ENCODE results near the gene ELFN1.

ELFN1 gene

GRCh38 chr7:1754345-1754908, 84.3 kb downstream of the ELFN1 start:
- Histone ChIP-seq H4K20me1 (ENCODE audit: insufficient read depth, low read length) (no peaks in the 10 kb centered on the region; the same call in 1 of the 2 replicates), H3K4me1 (ENCODE audit: insufficient read depth, low read length) (no peaks in the 10 kb centered on the region), H2AFZ (ENCODE audit: low read depth, low read length) (no peak overlapping the region), H3K9ac (ENCODE audit: low read depth, low read length) (no peak overlapping the region), H3K27me3 (ENCODE audit: insufficient read depth, low read length, poor library complexity) (no peaks in the 10 kb centered on the region), H3K27ac (ENCODE audit: low read length) (no peak overlapping the region), H3K4me3 (ENCODE audit: low read depth in 1 of 2, low read length in 2 of 2) (no peak overlapping the region), H3K36me3 (ENCODE audit: insufficient read depth, low read length) (no peaks in the 10 kb centered on the region), H3K79me2 (ENCODE audit: insufficient read depth, low read length) (no peaks in the 10 kb centered on the region), H3K9me3 (ENCODE audit: insufficient read depth, low read length, severe bottlenecking) (no peaks in the 10 kb centered on the region), H3K4me2 (ENCODE audit: insufficient read depth, low read length) (no peak overlapping the region)
- no peak for ATAC-seq (ENCODE audit: insufficient read depth, low read depth)
- TF ChIP-seq EZH2 (IDR thresholded peaks at IDR 0.05; ENCODE audit: borderline replicate concordance, low read depth, low read length, severe bottlenecking) (no peak), CTCF (IDR thresholded peaks at IDR 0.05; ENCODE audit: borderline replicate concordance, extremely low read depth, low read length, poor library complexity, severe bottlenecking) (no peak)
- DNase-seq: no peak

- no peaks in the 10 kb centered on the region for H3K36me3 ChIP-seq (ENCODE audit: insufficient read depth, low read length)
- H3K9ac ChIP-seq (ENCODE audit: low read depth, low read length): no peak overlapping the region
- no peak for TF ChIP-seq CTCF (IDR thresholded peaks at IDR 0.05; ENCODE audit: borderline replicate concordance, extremely low read depth, low read length, poor library complexity, severe bottlenecking)
- TF ChIP-seq EZH2 (IDR thresholded peaks at IDR 0.05; ENCODE audit: borderline replicate concordance, low read depth, low read length, severe bottlenecking): no peak
- no peak overlapping the region for H3K27ac ChIP-seq (ENCODE audit: low read length)
- no peaks in the 10 kb centered on the region for H3K79me2 ChIP-seq (ENCODE audit: insufficient read depth, low read length)
- ATAC-seq (ENCODE audit: insufficient read depth, low read depth) (no peak), DNase-seq (no peak)
- H3K27me3 ChIP-seq (ENCODE audit: insufficient read depth, low read length, poor library complexity): no peaks in the 10 kb centered on the region
- H4K20me1 ChIP-seq (ENCODE audit: insufficient read depth, low read length): no peaks in the 10 kb centered on the region; the same call in 1 of the 2 replicates
- H3K9me3 ChIP-seq (ENCODE audit: insufficient read depth, low read length, severe bottlenecking): no peaks in the 10 kb centered on the region
- H3K4me3 ChIP-seq (ENCODE audit: low read depth in 1 of 2, low read length in 2 of 2): no peak overlapping the region
- no peak overlapping the region for H3K4me2 ChIP-seq (ENCODE audit: insufficient read depth, low read length)
- no peaks in the 10 kb centered on the region for H3K4me1 ChIP-seq (ENCODE audit: insufficient read depth, low read length)
- no peak overlapping the region for H2AFZ ChIP-seq (ENCODE audit: low read depth, low read length)
These were observed 85.9 kb downstream of the ELFN1 start for GRCh38 chr7:1755783-1756625.

- DNase-seq (no peak), ATAC-seq (ENCODE audit: insufficient read depth, low read depth) (no peak)
- no peaks in the 10 kb centered on the region; the same call in 1 of the 2 replicates for H4K20me1 ChIP-seq (ENCODE audit: insufficient read depth, low read length)
- no peak overlapping the region for H3K4me2 ChIP-seq (ENCODE audit: insufficient read depth, low read length)
- H3K79me2 ChIP-seq (ENCODE audit: insufficient read depth, low read length): no peaks in the 10 kb centered on the region
- no peaks in the 10 kb centered on the region for H3K36me3 ChIP-seq (ENCODE audit: insufficient read depth, low read length)
- no peak overlapping the region for H3K9ac ChIP-seq (ENCODE audit: low read depth, low read length)
- no peak overlapping the region for H3K4me3 ChIP-seq (ENCODE audit: low read depth in 1 of 2, low read length in 2 of 2)
- H3K9me3 ChIP-seq (ENCODE audit: insufficient read depth, low read length, severe bottlenecking): no peaks in the 10 kb centered on the region
- no peaks in the 10 kb centered on the region for H3K4me1 ChIP-seq (ENCODE audit: insufficient read depth, low read length)
- TF ChIP-seq CTCF (IDR thresholded peaks at IDR 0.05; ENCODE audit: borderline replicate concordance, extremely low read depth, low read length, poor library complexity, severe bottlenecking) (no peak), EZH2 (IDR thresholded peaks at IDR 0.05; ENCODE audit: borderline replicate concordance, low read depth, low read length, severe bottlenecking) (no peak)
- no peaks in the 10 kb centered on the region for H3K27me3 ChIP-seq (ENCODE audit: insufficient read depth, low read length, poor library complexity)
- no peak overlapping the region for H2AFZ ChIP-seq (ENCODE audit: low read depth, low read length)
- H3K27ac ChIP-seq (ENCODE audit: low read length): no peak overlapping the region
These were observed 87.5 kb downstream of the ELFN1 start for GRCh38 chr7:1757601-1758000.

Measured in DND-41 (cell line).